Uterus (tissue), 4 donors: Measurements from ENCODE around the gene CEMIP. TPM values are rescaled to one million over a fixed set of nuclear protein-coding genes. Genes with fewer than 3 reads are reported as not detected.

Source experiments
- DNase-seq, 2 donors: peaks; one replicate each; pipeline ENCODE4 v3.0.0-alpha.2; 2019 to 2020
- H3K27ac ChIP-seq, 2 donors: fragments of 200-600 bp; sonication (generic); 1 replicate in 1 of 2; 2 replicates in 1 of 2; pipeline ENCODE4 v1.5.1; 2016 to 2018
- H3K27me3 ChIP-seq, 2 donors: fragments of 200-600 bp; sonication (generic); one replicate each; pipeline ENCODE4 v1.5.1; 2018 to 2019; ENCODE audit warnings: control low read depth in 1 of 2
- H3K36me3 ChIP-seq, 2 donors: fragments of 200-600 bp; sonication (generic); one replicate each; pipeline ENCODE4 v1.5.1; 2019; ENCODE audit warnings: control low read depth in 1 of 2
- H3K4me1 ChIP-seq, 2 donors: fragments of 200-600 bp; sonication (generic); one replicate each; pipeline ENCODE4 v1.5.1; 2018 to 2019; ENCODE audit warnings: control low read depth in 1 of 2
- H3K4me3 ChIP-seq, 2 donors: fragments of 200-600 bp; sonication (generic); 1 replicate in 1 of 2; 2 replicates in 1 of 2; pipeline ENCODE4 v1.5.1; 2018 to 2019; ENCODE audit warnings: mild to moderate bottlenecking in 1 of 2
- H3K9me3 ChIP-seq, 2 donors: fragments of 200-600 bp; sonication (generic); one replicate each; pipeline ENCODE4 v1.5.1; 2019; ENCODE audit warnings: control low read depth in 1 of 2
- POLR2A ChIP-seq, 2 donors: fragments of 450-650 bp; IDR thresholded peaks; one replicate each; pipeline ENCODE4 v1.6.1; 2016; ENCODE audit warnings: antibody characterized with exemption in 2 of 2, mild to moderate bottlenecking in 1 of 2, moderate library complexity in 1 of 2
- intact Hi-C: fragments of 100-400 bp; cut with DNase I; formaldehyde crosslinking; loops from one replicate; pipeline ENCODE4 v1.15.1; 2023; ENCODE audit warnings: low total_unique reads
- total RNA-seq, 4 donors: library from RNA; depleted of rRNA in 3 of 4; stranded (reverse); fragments of >200 nt in 3 of 4; gene quantifications; one replicate each; pipeline versions ENCODE4 v1.1.0 to v1.2.4, GENCODE V29; 2014 to 2023
- TF ChIP-seq, protein P1 (sequence below), 4 experiments: fragments of 200-600 bp in 2 of 4; fragments of 450-650 bp in 2 of 4; sonication (generic) in 2 of 4; IDR thresholded peaks; one replicate each; pipeline ENCODE4 v1.5.1; 2016 to 2019; ENCODE audit warnings: antibody characterized with exemption in 4 of 4, mild to moderate bottlenecking in 2 of 4, moderate library complexity in 1 of 4
- donor health status: DM: yes; HTN: yes; CAD: no.

The CEMIP gene
- total RNA-seq, 4 donors from 2014 or later: under 0.01 to 1.9 (median 1.1) TPM

DNA sequence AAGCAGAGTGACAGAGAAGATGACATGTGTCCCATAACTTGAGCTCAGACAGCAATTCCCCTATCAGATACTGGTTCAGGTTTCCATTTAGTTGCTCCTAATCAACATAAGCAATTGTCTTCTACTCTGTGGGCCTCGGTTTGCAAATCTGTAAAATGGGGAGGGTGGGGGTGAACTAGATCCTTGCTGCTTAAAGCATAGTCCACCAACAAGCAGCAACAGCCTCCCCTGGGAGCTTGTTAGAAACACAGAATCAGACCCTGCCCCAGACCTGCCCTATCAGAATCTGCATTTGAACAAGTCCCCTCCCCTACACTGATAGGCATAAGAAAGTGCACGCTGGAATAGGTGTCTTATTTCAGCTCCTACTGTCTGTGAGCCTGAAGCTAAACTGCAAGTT, 87.8 kb downstream of the CEMIP start:
- H3K27ac ChIP-seq: no peak overlapping the region
- intact Hi-C loops: no loop called here
- no peaks in the 10 kb centered on the region for H3K27me3 ChIP-seq
- H3K4me1 ChIP-seq: no peaks in the 10 kb centered on the region
- no peak for DNase-seq
- no peaks in the 10 kb centered on the region for H3K36me3 ChIP-seq
- TF ChIP-seq, protein P1, sequence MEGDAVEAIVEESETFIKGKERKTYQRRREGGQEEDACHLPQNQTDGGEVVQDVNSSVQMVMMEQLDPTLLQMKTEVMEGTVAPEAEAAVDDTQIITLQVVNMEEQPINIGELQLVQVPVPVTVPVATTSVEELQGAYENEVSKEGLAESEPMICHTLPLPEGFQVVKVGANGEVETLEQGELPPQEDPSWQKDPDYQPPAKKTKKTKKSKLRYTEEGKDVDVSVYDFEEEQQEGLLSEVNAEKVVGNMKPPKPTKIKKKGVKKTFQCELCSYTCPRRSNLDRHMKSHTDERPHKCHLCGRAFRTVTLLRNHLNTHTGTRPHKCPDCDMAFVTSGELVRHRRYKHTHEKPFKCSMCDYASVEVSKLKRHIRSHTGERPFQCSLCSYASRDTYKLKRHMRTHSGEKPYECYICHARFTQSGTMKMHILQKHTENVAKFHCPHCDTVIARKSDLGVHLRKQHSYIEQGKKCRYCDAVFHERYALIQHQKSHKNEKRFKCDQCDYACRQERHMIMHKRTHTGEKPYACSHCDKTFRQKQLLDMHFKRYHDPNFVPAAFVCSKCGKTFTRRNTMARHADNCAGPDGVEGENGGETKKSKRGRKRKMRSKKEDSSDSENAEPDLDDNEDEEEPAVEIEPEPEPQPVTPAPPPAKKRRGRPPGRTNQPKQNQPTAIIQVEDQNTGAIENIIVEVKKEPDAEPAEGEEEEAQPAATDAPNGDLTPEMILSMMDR (IDR thresholded peaks at IDR 0.05): no peak
- TF ChIP-seq POLR2A (IDR thresholded peaks at IDR 0.05): no peak
- no peaks in the 10 kb centered on the region for H3K9me3 ChIP-seq
- no peak overlapping the region for H3K4me3 ChIP-seq

DNA sequence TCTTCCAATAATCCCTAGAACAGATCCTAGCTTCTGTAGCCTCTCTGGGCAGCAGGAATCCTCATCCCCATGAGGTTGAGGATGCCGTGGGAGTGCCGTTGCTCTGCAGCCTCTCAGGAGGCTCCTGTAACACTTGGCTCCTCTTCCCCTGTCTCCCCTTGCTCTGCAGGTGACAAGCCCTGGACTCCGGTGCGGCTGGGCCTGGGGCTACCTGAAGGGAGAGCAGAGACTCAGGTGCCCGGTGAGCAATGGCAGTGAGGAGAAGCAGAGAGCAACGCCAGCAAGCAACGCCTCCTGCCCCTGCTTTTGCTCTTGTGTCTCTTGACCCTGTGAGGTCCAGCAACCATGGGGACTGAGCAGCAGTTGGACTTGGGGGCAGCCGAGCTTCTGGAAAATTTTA, 91.2 kb downstream of the CEMIP start:
- Histone ChIP-seq H3K4me3 (no peak overlapping the region), H3K4me1 (no peaks in the 10 kb centered on the region), H3K9me3 (no peaks in the 10 kb centered on the region), H3K27ac (no peak overlapping the region), H3K36me3 (no peaks in the 10 kb centered on the region), H3K27me3 (no peaks in the 10 kb centered on the region)
- DNase-seq: no peak
- TF ChIP-seq, protein P1 (IDR thresholded peaks at IDR 0.05): no peak
- no peak for TF ChIP-seq POLR2A (IDR thresholded peaks at IDR 0.05)
- intact Hi-C loops: no loop called here

GRCh38 chr15:80870893-80871292, 91.7 kb downstream of the CEMIP start:
- Histone ChIP-seq H3K4me3 (no peak overlapping the region), H3K36me3 (no peaks in the 10 kb centered on the region), H3K4me1 (no peaks in the 10 kb centered on the region), H3K27me3 (no peaks in the 10 kb centered on the region), H3K27ac (no peak overlapping the region), H3K9me3 (no peaks in the 10 kb centered on the region)
- intact Hi-C loops: no loop called here
- no peak for TF ChIP-seq POLR2A (IDR thresholded peaks at IDR 0.05)
- TF ChIP-seq, protein P1 (IDR thresholded peaks at IDR 0.05): no peak
- no peak for DNase-seq

DNA sequence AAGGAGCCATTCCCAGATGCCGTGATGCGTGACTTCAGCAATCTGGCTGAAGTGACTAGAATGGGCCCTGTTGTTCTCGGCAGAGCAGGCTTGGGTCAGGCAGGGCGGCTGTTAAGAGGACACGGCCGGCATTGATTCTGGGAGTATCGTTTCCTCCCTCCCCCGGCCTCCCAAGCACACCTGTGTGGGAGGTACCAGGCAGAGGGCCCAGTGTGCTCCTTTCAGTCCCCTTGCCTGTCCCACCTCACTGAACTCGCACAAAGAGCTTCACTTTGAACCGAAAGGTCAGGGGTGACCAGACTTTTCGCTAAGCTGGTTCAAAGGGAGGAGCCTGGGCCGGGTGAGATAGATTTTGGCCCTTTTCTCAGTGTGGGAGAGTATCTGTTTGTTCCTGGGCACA, 92.7 kb downstream of the CEMIP start:
- intact Hi-C loops: no loop called here
- TF ChIP-seq, protein P1 (IDR thresholded peaks at IDR 0.05): no peak
- TF ChIP-seq POLR2A (IDR thresholded peaks at IDR 0.05): no peak
- H3K9me3 ChIP-seq: no peaks in the 10 kb centered on the region
- H3K27me3 ChIP-seq: no peaks in the 10 kb centered on the region
- H3K4me1 ChIP-seq: no peaks in the 10 kb centered on the region
- no peak overlapping the region for H3K27ac ChIP-seq
- no peak for DNase-seq
- no peaks in the 10 kb centered on the region for H3K36me3 ChIP-seq
- no peak overlapping the region for H3K4me3 ChIP-seq

GRCh38 chr15:80873366-80873952, 94.3 kb downstream of the CEMIP start:
- no peaks in the 10 kb centered on the region for H3K9me3 ChIP-seq
- H3K27ac ChIP-seq: no peak overlapping the region
- H3K27me3 ChIP-seq: no peaks in the 10 kb centered on the region
- no peak overlapping the region for H3K4me3 ChIP-seq
- no peak for DNase-seq
- no peak for TF ChIP-seq POLR2A (IDR thresholded peaks at IDR 0.05)
- TF ChIP-seq, protein P1 (IDR thresholded peaks at IDR 0.05): no peak
- intact Hi-C loops: no loop called here
- H3K4me1 ChIP-seq: no peaks in the 10 kb centered on the region
- no peaks in the 10 kb centered on the region for H3K36me3 ChIP-seq
